HEK293 (cell line): ENCODE results near the gene SPIB.
A peak's percentile ranks its signal among the peaks of the same experiment; 100 is the strongest.

Experiments used
- CTCF ChIA-PET: fragments of 350-600 bp; formaldehyde crosslinking; extraction: SDS; loops from one replicate; lab custom pipeline; 2021; ENCODE audit warnings: antibody characterized with exemption; lab: Yijun Ruan, JAX
- POLR2A ChIA-PET: fragments of 300-600 bp; formaldehyde crosslinking; extraction: SDS; loops from one replicate; lab custom pipeline; 2020; ENCODE audit warnings: antibody characterized with exemption, inconsistent platforms; lab: Yijun Ruan, JAX
- H3K27ac ChIP-seq: fragments of 200-500 bp; sonication (Bioruptor generic); 2 replicates; pipeline ENCODE4 v1.5.1; 2014; ENCODE audit warnings: low read depth, low read length, control low read depth, inconsistent platforms; ENCODE audit errors: extremely low read depth
- H3K36me3 ChIP-seq, 2 experiments: fragments of 200-500 bp in 1 of 2; sonication (Bioruptor generic) in 1 of 2; 1 replicate in 1 of 2; 2 replicates in 1 of 2; pipeline ENCODE4 v1.5.1; 2014 to 2017; ENCODE audit warnings: inconsistent platforms in 2 of 2, low read length in 2 of 2; ENCODE audit not compliant: control insufficient read depth in 2 of 2, insufficient read depth in 1 of 2
- H3K4me1 ChIP-seq: fragments of 200-500 bp; sonication (Bioruptor generic); 2 replicates; pipeline ENCODE4 v1.5.1; 2014; ENCODE audit warnings: mild to moderate bottlenecking, low read length, inconsistent platforms; ENCODE audit not compliant: control insufficient read depth, insufficient read depth
- H3K4me3 ChIP-seq: 2 replicates; pipeline ENCODE4 v1.5.1; 2011; ENCODE audit warnings: low read depth, mild to moderate bottlenecking, control low read depth, low read length, moderate library complexity
- H3K9me3 ChIP-seq: fragments of 200-500 bp; sonication (Bioruptor generic); 2 replicates; pipeline ENCODE4 v1.5.1; 2014; ENCODE audit warnings: low read depth, low read length, inconsistent platforms; ENCODE audit not compliant: control insufficient read depth, insufficient read depth
- ELK4 ChIP-seq: IDR thresholded peaks from 2 replicates; pipeline ENCODE4 v1.6.1; 2011; ENCODE audit warnings: mild to moderate bottlenecking, low read depth, low read length, borderline replicate concordance
- GLIS1 ChIP-seq: fragments of 450-650 bp; formaldehyde crosslinking; IDR thresholded peaks from 2 replicates; pipeline ENCODE4 v1.5.1; 2016; ENCODE audit warnings: missing biosample characterization, missing genetic modification characterization
- HOXA7 ChIP-seq: sonication (generic); formaldehyde crosslinking; IDR thresholded peaks from 2 replicates; pipeline ENCODE4 v1.8.1; 2022; ENCODE audit warnings: missing genetic modification reagents, borderline replicate concordance
- INSM2 ChIP-seq: fragments of 450-650 bp; formaldehyde crosslinking; IDR thresholded peaks from 2 replicates; pipeline ENCODE4 v1.5.1; 2016; ENCODE audit warnings: missing biosample characterization, missing genetic modification characterization
- KLF17 ChIP-seq: fragments of 450-650 bp; formaldehyde crosslinking; IDR thresholded peaks from 2 replicates; pipeline ENCODE4 v1.5.1; 2016; ENCODE audit warnings: missing biosample characterization, missing genetic modification characterization
- OSR2 ChIP-seq: fragments of 450-650 bp; formaldehyde crosslinking; IDR thresholded peaks from 2 replicates; pipeline ENCODE4 v1.5.1; 2016; ENCODE audit warnings: missing biosample characterization, missing genetic modification characterization
- PBX3 ChIP-seq: sonication (generic); formaldehyde crosslinking; IDR thresholded peaks from 2 replicates; pipeline ENCODE4 v1.8.1; 2022; ENCODE audit warnings: mild to moderate bottlenecking, moderate library complexity, missing genetic modification reagents
- SETDB1 ChIP-seq: IDR thresholded peaks from one replicate; pipeline ENCODE4 v1.6.1; 2017; ENCODE audit warnings: mild to moderate bottlenecking, low read length, moderate library complexity, mixed read lengths; ENCODE audit not compliant: insufficient read length
- SP3 ChIP-seq: fragments of 450-650 bp; formaldehyde crosslinking; IDR thresholded peaks from 2 replicates; pipeline ENCODE4 v1.5.1; 2016; ENCODE audit warnings: missing biosample characterization, missing genetic modification characterization
- SP7 ChIP-seq: fragments of 450-650 bp; formaldehyde crosslinking; IDR thresholded peaks from 2 replicates; pipeline ENCODE4 v1.5.1; 2016; ENCODE audit warnings: missing biosample characterization, missing genetic modification characterization
- ZBTB44 ChIP-seq: fragments of 450-650 bp; IDR thresholded peaks from 2 replicates; pipeline ENCODE4 v1.5.1; 2018; ENCODE audit warnings: missing biosample characterization, mild to moderate bottlenecking, missing genetic modification characterization
- ZFP3 ChIP-seq: fragments of 450-650 bp; formaldehyde crosslinking; IDR thresholded peaks from 2 replicates; pipeline ENCODE4 v1.5.1; 2016; ENCODE audit warnings: low read depth, missing biosample characterization, missing genetic modification characterization
- ZNF121 ChIP-seq: fragments of 450-650 bp; formaldehyde crosslinking; IDR thresholded peaks from 2 replicates; pipeline ENCODE4 v1.5.1; 2016; ENCODE audit warnings: missing biosample characterization, missing genetic modification characterization
- ZNF138 ChIP-seq: fragments of 450-650 bp; formaldehyde crosslinking; IDR thresholded peaks from 2 replicates; pipeline ENCODE4 v1.5.1; 2016; ENCODE audit warnings: missing biosample characterization, missing genetic modification characterization, borderline replicate concordance
- ZNF221 ChIP-seq: fragments of 450-650 bp; formaldehyde crosslinking; IDR thresholded peaks from 2 replicates; pipeline ENCODE4 v1.5.1; 2017; ENCODE audit warnings: missing biosample characterization, missing genetic modification characterization, borderline replicate concordance
- ZNF223 ChIP-seq: fragments of 450-650 bp; formaldehyde crosslinking; IDR thresholded peaks from 2 replicates; pipeline ENCODE4 v1.5.1; 2016; ENCODE audit warnings: missing biosample characterization, missing genetic modification characterization
- ZNF23 ChIP-seq: fragments of 450-650 bp; formaldehyde crosslinking; IDR thresholded peaks from 2 replicates; pipeline ENCODE4 v1.5.1; 2016; ENCODE audit warnings: missing biosample characterization, missing genetic modification characterization, borderline replicate concordance
- ZNF280C ChIP-seq: fragments of 450-650 bp; formaldehyde crosslinking; IDR thresholded peaks from 2 replicates; pipeline ENCODE4 v1.5.1; 2016; ENCODE audit warnings: missing biosample characterization, missing genetic modification characterization
- ZNF302 ChIP-seq: fragments of 450-650 bp; formaldehyde crosslinking; IDR thresholded peaks from 2 replicates; pipeline ENCODE4 v1.5.1; 2016; ENCODE audit warnings: missing biosample characterization, missing genetic modification characterization, low read depth
- ZNF530 ChIP-seq: fragments of 450-650 bp; formaldehyde crosslinking; IDR thresholded peaks from 2 replicates; pipeline ENCODE4 v1.5.1; 2016; ENCODE audit warnings: low read depth, missing biosample characterization, missing genetic modification characterization
- ZNF544 ChIP-seq: fragments of 450-650 bp; formaldehyde crosslinking; IDR thresholded peaks from 2 replicates; pipeline ENCODE4 v1.5.0; 2017; ENCODE audit warnings: missing biosample characterization, missing genetic modification characterization
- ZNF629 ChIP-seq: fragments of 450-650 bp; formaldehyde crosslinking; IDR thresholded peaks from 2 replicates; pipeline ENCODE4 v1.5.1; 2017; ENCODE audit warnings: missing biosample characterization, missing genetic modification characterization
- ZNF658 ChIP-seq: fragments of 450-650 bp; formaldehyde crosslinking; IDR thresholded peaks from 2 replicates; pipeline ENCODE4; 2016; ENCODE audit warnings: missing biosample characterization, missing genetic modification characterization
- ZNF792 ChIP-seq: fragments of 450-650 bp; formaldehyde crosslinking; IDR thresholded peaks from 2 replicates; pipeline ENCODE4 v1.5.1; 2016; ENCODE audit warnings: missing biosample characterization, missing genetic modification characterization
- ZSCAN5A ChIP-seq: fragments of 450-650 bp; formaldehyde crosslinking; IDR thresholded peaks from 2 replicates; pipeline ENCODE4 v1.5.1; 2016; ENCODE audit warnings: missing biosample characterization, missing genetic modification characterization
- ZXDB ChIP-seq: fragments of 450-650 bp; formaldehyde crosslinking; IDR thresholded peaks from 2 replicates; pipeline ENCODE4 v1.5.1; 2016; ENCODE audit warnings: missing biosample characterization, missing genetic modification characterization

Gene SPIB

GRCh38 chr19:50414864-50415660 lies 3.7 kb upstream of the SPIB start:
- no peaks in the 10 kb centered on the region for H3K4me1 ChIP-seq
- H3K4me3 ChIP-seq: no peak overlapping the region
- no peaks in the 10 kb centered on the region for H3K9me3 ChIP-seq
- H3K36me3 ChIP-seq: peaks cover 17 to 49% of the 10 kb centered on the region in 2 experiments; a peak in 2 of 3 replicates
- CTCF ChIA-PET: interaction anchor here (0.6 to 1.8 kb wide), 15 partner anchors 10 to 82 kb away, joined by 3 to 20 read pairs (median 4); partner anchors contain the start of genes NR1H2 and POLD1
- 0 out of 2 replicates have a peak overlapping the region, but pooled peaks have one; percentile 28 for H3K27ac ChIP-seq
- POLR2A ChIA-PET: interaction anchor here (1.1 kb wide), 1 partner anchor 31 kb away, joined by 4 read pairs; the partner anchor contains the start of gene POLD1
- TF ChIP-seq ZFP3 (tag by site-specific recombination) (no peak), ZNF121 (tag by site-specific recombination) (no peak), ZNF792 (tag by site-specific recombination) (no peak), ZNF221 (tag by site-specific recombination) (no peak), ZNF544 (tag by site-specific recombination) (no peak), GLIS1 (peak; percentile 46), PBX3 (CRISPR knock-in tag) (0 out of 2 replicates have a peak, but pooled peaks have one; percentile 37), INSM2 (no peak), ELK4 (no peak), ZNF280C (tag by site-specific recombination) (no peak), ZNF138 (tag by site-specific recombination) (no peak), ZNF530 (tag by site-specific recombination) (no peak), ZNF629 (peak; percentile 33; the same call in 1 of the 2 replicates), ZXDB (tag by site-specific recombination) (peak; percentile 89), ZNF302 (tag by site-specific recombination) (no peak), ZNF658 (tag by site-specific recombination) (no peak), KLF17 (tag by site-specific recombination) (no peak), SP3 (peak; percentile 45), SP7 (no peak), ZBTB44 (tag by site-specific recombination) (no peak), OSR2 (tag by site-specific recombination) (no peak), HOXA7 (CRISPR knock-in tag) (no peak), SETDB1 (no peak), ZNF223 (tag by site-specific recombination) (no peak), ZNF23 (tag by site-specific recombination) (no peak), ZSCAN5A (tag by site-specific recombination) (no peak)
